H1 (cell line): ENCODE measurements around the gene P3H2. TPM values are rescaled to one million over a fixed set of nuclear protein-coding genes. Genes with fewer than 3 reads are reported as not detected.

Source experiments
- CTCF ChIA-PET: fragments of 300-600 bp; sonication (Branson Sonifier 250); formaldehyde crosslinking; loops from one replicate; lab custom pipeline; 2021; ENCODE audit not compliant: partially characterized antibody; lab: Charles Lee
- POLR2A ChIA-PET: fragments of 300-600 bp; sonication (Branson Sonifier 250); formaldehyde crosslinking; loops from one replicate; lab custom pipeline; 2021; ENCODE audit warnings: inconsistent platforms; ENCODE audit not compliant: partially characterized antibody; lab: Charles Lee
- DNase-seq, 2 experiments: peaks; one replicate each; pipeline versions ENCODE4 v3.0.0 to v3.0.0-alpha.2; 2010 to 2022; ENCODE audit warnings: low spot score in 2 of 2, low read depth in 1 of 2, mixed read lengths in 1 of 2
- FAIRE-seq: peaks from 2 replicates; lab custom pipeline; 2011; peaks lifted over from hg19 to GRCh38; lab: Jason Lieb, UNC
- H2AFZ ChIP-seq: 2 replicates; pipeline ENCODE4 v1.8.1; 2012; ENCODE audit warnings: low read length, inconsistent platforms
- H2AK5ac ChIP-seq: 2 replicates; pipeline ENCODE4 v1.6.1; 2013; ENCODE audit warnings: low read depth, low read length
- H2BK120ac ChIP-seq: replicated peaks from 2 replicates; pipeline ENCODE3; 2013; ENCODE audit warnings: low read depth, low read length, inconsistent platforms
- H2BK12ac ChIP-seq: 2 replicates; pipeline ENCODE4 v1.6.1; 2013; ENCODE audit warnings: low read depth, low read length
- H2BK15ac ChIP-seq: 2 replicates; pipeline ENCODE4 v1.6.1; 2013; ENCODE audit warnings: low read length
- H2BK20ac ChIP-seq: 2 replicates; pipeline ENCODE4 v1.6.1; 2013; ENCODE audit warnings: low read length
- H2BK5ac ChIP-seq: 2 replicates; pipeline ENCODE4 v1.6.1; 2013; ENCODE audit warnings: low read depth, low read length
- H3K14ac ChIP-seq: 2 replicates; pipeline ENCODE4 v1.6.1; 2013; ENCODE audit warnings: inconsistent platforms; ENCODE audit not compliant: insufficient read length
- H3K18ac ChIP-seq: 2 replicates; pipeline ENCODE4 v1.6.1; 2013; ENCODE audit warnings: low read length; ENCODE audit errors: extremely low read depth
- H3K23ac ChIP-seq: 2 replicates; pipeline ENCODE4 v1.6.1; 2013; ENCODE audit warnings: inconsistent platforms; ENCODE audit not compliant: insufficient read length
- H3K23me2 ChIP-seq: 2 replicates; pipeline ENCODE4 v1.6.1; 2013; ENCODE audit warnings: low read depth, low read length
- H3K27ac ChIP-seq: 2 replicates; pipeline ENCODE4 v1.6.1; 2011; ENCODE audit warnings: low read depth, low read length, inconsistent platforms
- H3K27me3 ChIP-seq, 4 experiments: replicated peaks in 1 of 4; 1 replicate in 1 of 4; 2 replicates in 3 of 4; pipeline versions ENCODE4 v1.6.1 to v1.8.1; 2011 to 2013; ENCODE audit warnings: low read length in 3 of 4, mild to moderate bottlenecking in 3 of 4, inconsistent platforms in 2 of 4, mixed read lengths in 2 of 4, moderate library complexity in 1 of 4; ENCODE audit not compliant: control insufficient read depth in 3 of 4, insufficient read depth in 3 of 4; ENCODE audit errors: extremely low read depth in 1 of 4
- H3K36me3 ChIP-seq, 4 experiments: 2 replicates each; pipeline versions ENCODE4 v1.6.1 to v1.8.1; 2011 to 2013; ENCODE audit warnings: mild to moderate bottlenecking in 4 of 4, low read length in 3 of 4, moderate library complexity in 2 of 4, control low read depth in 1 of 4, inconsistent platforms in 1 of 4; ENCODE audit not compliant: insufficient read depth in 4 of 4, control insufficient read depth in 2 of 4
- H3K4ac ChIP-seq: replicated peaks from 2 replicates; pipeline ENCODE3; 2013; ENCODE audit warnings: low read length, low read depth, mixed read lengths, inconsistent platforms; ENCODE audit not compliant: insufficient read length
- H3K4me1 ChIP-seq, 4 experiments: replicated peaks in 1 of 4; 1 replicate in 1 of 4; 2 replicates in 3 of 4; pipeline versions ENCODE4 v1.6.1 to v1.8.1; 2011 to 2013; ENCODE audit warnings: low read length in 3 of 4, inconsistent platforms in 2 of 4, mixed read lengths in 1 of 4; ENCODE audit not compliant: insufficient read depth in 4 of 4, control insufficient read depth in 3 of 4
- H3K4me2 ChIP-seq, 2 experiments: 2 replicates each; pipeline versions ENCODE4 v1.6.1 to v1.8.1; 2011 to 2013; ENCODE audit warnings: low read depth in 2 of 2, low read length in 2 of 2, control low read depth in 1 of 2, inconsistent platforms in 1 of 2, mild to moderate bottlenecking in 1 of 2; ENCODE audit not compliant: insufficient read depth in 1 of 2
- H3K4me3 ChIP-seq, 4 experiments: fragments of 200-600, 300-600 bp in 1 of 4; sonication (generic), shearing (Covaris generic), sonication (Bioruptor Twin) in 1 of 4; 2 replicates each; pipeline versions ENCODE4 v1.5.1 to v1.8.1; 2011 to 2016; ENCODE audit warnings: low read length in 4 of 4, low read depth in 3 of 4, control low read depth in 2 of 4, inconsistent platforms in 2 of 4, mild to moderate bottlenecking in 2 of 4, mixed read lengths in 1 of 4, moderate library complexity in 1 of 4; ENCODE audit not compliant: insufficient read depth in 2 of 4; ENCODE audit errors: extremely low read depth in 1 of 4
- H3K56ac ChIP-seq: replicated peaks from 2 replicates; pipeline ENCODE3; 2013; ENCODE audit warnings: low read depth, mild to moderate bottlenecking, mixed read lengths, low read length, inconsistent platforms; ENCODE audit not compliant: insufficient read length
- H3K79me1 ChIP-seq: 2 replicates; pipeline ENCODE4 v1.6.1; 2013; ENCODE audit warnings: low read depth, low read length, control low read depth
- H3K79me2 ChIP-seq, 2 experiments: 2 replicates each; pipeline versions ENCODE4 v1.6.1 to v1.8.1; 2012 to 2013; ENCODE audit warnings: low read length in 2 of 2, mild to moderate bottlenecking in 2 of 2, inconsistent platforms in 1 of 2; ENCODE audit not compliant: insufficient read depth in 2 of 2, control insufficient read depth in 1 of 2
- H3K9ac ChIP-seq, 4 experiments: replicated peaks in 1 of 4; 1 replicate in 1 of 4; 2 replicates in 3 of 4; pipeline versions ENCODE4 v1.6.1 to v1.8.1; 2011 to 2013; ENCODE audit warnings: low read depth in 3 of 4, low read length in 3 of 4, control low read depth in 2 of 4, mild to moderate bottlenecking in 2 of 4, moderate library complexity in 2 of 4, inconsistent platforms in 1 of 4; ENCODE audit errors: extremely low read depth in 1 of 4
- H3K9me3 ChIP-seq, 2 experiments: 2 replicates each; pipeline versions ENCODE4 v1.6.1 to v1.8.1; 2012 to 2013; ENCODE audit warnings: mild to moderate bottlenecking in 2 of 2, moderate library complexity in 2 of 2, control low read depth in 1 of 2, inconsistent platforms in 1 of 2, low read depth in 1 of 2, low read length in 1 of 2, mixed read lengths in 1 of 2; ENCODE audit not compliant: insufficient read depth in 2 of 2
- H4K20me1 ChIP-seq, 2 experiments: replicated peaks in 1 of 2; 2 replicates each; pipeline versions ENCODE3 to v1.8.1; 2011 to 2013; ENCODE audit warnings: inconsistent platforms in 2 of 2, low read length in 2 of 2, mild to moderate bottlenecking in 1 of 2; ENCODE audit not compliant: insufficient read depth in 2 of 2, control insufficient read depth in 1 of 2
- H4K5ac ChIP-seq: 2 replicates; pipeline ENCODE4 v1.6.1; 2013; ENCODE audit warnings: low read length, low read depth, mixed read lengths, inconsistent platforms; ENCODE audit not compliant: insufficient read length
- H4K8ac ChIP-seq: 2 replicates; pipeline ENCODE4 v1.8.0; 2013; ENCODE audit warnings: mild to moderate bottlenecking, moderate library complexity, low read length, inconsistent platforms; ENCODE audit not compliant: insufficient read depth; ENCODE audit errors: extremely low read depth
- H4K91ac ChIP-seq: replicated peaks from 2 replicates; pipeline ENCODE3; 2013; ENCODE audit warnings: low read length, mixed read lengths, inconsistent platforms; ENCODE audit not compliant: insufficient read length
- CBX8 ChIP-seq: fragments of 300-800, 300-1000 bp; sonication (generic); IDR thresholded peaks from 2 replicates; pipeline ENCODE4 v1.7.1; 2016; ENCODE audit warnings: low read depth, low read length, borderline replicate concordance
- CTBP2 ChIP-seq: IDR thresholded peaks from 2 replicates; pipeline ENCODE4 v1.7.0; 2011; ENCODE audit warnings: borderline replicate concordance, mild to moderate bottlenecking, moderate library complexity, mixed read lengths, low read length; ENCODE audit not compliant: insufficient read depth, insufficient read length
- EGR1 ChIP-seq: IDR thresholded peaks from 2 replicates; pipeline ENCODE4 v1.6.1; 2011; ENCODE audit warnings: low read depth, low read length, borderline replicate concordance
- MAFK ChIP-seq: IDR thresholded peaks from 2 replicates; pipeline ENCODE4 v1.6.1; 2012; ENCODE audit warnings: low read depth, mild to moderate bottlenecking, improper control_type of control experiment, low read length
- POLR2A ChIP-seq, 2 experiments: IDR thresholded peaks; 1 replicate in 1 of 2; 2 replicates in 1 of 2; pipeline ENCODE4 v1.6.1; 2011; ENCODE audit warnings: low read depth in 2 of 2, low read length in 2 of 2, mild to moderate bottlenecking in 2 of 2; ENCODE audit errors: control extremely low read depth in 1 of 2
- SAP30 ChIP-seq: fragments of 300-600 bp; sonication (generic); IDR thresholded peaks from 2 replicates; pipeline ENCODE4 v1.7.1; 2012; ENCODE audit warnings: low read length, moderate library complexity, mild to moderate bottlenecking, inconsistent platforms; ENCODE audit not compliant: insufficient read depth, insufficient replicate concordance
- SIRT6 ChIP-seq: IDR thresholded peaks from one replicate; pipeline ENCODE4 v1.7.1; 2012; ENCODE audit warnings: low read length, inconsistent platforms
- SRF ChIP-seq: IDR thresholded peaks from 2 replicates; pipeline ENCODE4 v1.6.1; 2011; ENCODE audit warnings: mild to moderate bottlenecking, low read depth, low read length, moderate library complexity
- WGBS, 2 experiments: shearing (Covaris generic) in 1 of 2; methylation state at CpG; one replicate each; pipeline versions ENCODE4 v1.1.6 to v1.1.7; 2013 to 2015; ENCODE audit warnings: low lambda C conversion rate in 2 of 2, mixed read lengths in 2 of 2, inconsistent platforms in 1 of 2, low coverage in 1 of 2, missing lambda C conversion rate in 1 of 2; ENCODE audit not compliant: insufficient replicate concordance in 2 of 2, insufficient coverage in 1 of 2, insufficient read length in 1 of 2; ENCODE audit errors: extremely low coverage in 1 of 2, missing lambda C conversion rate in 1 of 2; 5-methylcytosine and 5-hydroxymethylcytosine counted together
- polyA plus RNA-seq, 7 experiments: library from polyadenylated mRNA; depleted of rRNA in 3 of 7; stranded (reverse) in 5 of 7; unstranded in 2 of 7; fragments of >200 nt in 5 of 7; fragments of 200-250 nt in 2 of 7; gene quantifications; 1 replicate in 5 of 7; 2 replicates in 1 of 7; 4 replicates in 1 of 7; pipeline versions ENCODE4 v1.2.1 to v1.2.3, GENCODE V29; 2011 to 2013; ENCODE audit warnings: missing spikeins in 2 of 7, mixed read lengths in 2 of 7
- total RNA-seq: library from RNA; stranded (reverse); fragmentation: NEBNext Ultra II Directional; extraction: Animal tissue kit (Norgen Biotek cat#: 25700); gene quantifications from 2 replicates; pipeline ENCODE4 v1.2.1, GENCODE V29; 2021
- TF ChIP-seq, protein P1 (sequence below): IDR thresholded peaks from 2 replicates; pipeline ENCODE4 v1.6.1; 2011; ENCODE audit warnings: low read depth, mild to moderate bottlenecking, low read length; ENCODE audit not compliant: insufficient read depth

The P3H2 gene
- total and polyA plus RNA-seq, 2 of the 8 experiments (the other 6 are each of a cell fraction or from before 2014, with no cell fraction given) = 40.5 to 60.4 TPM

- Histone ChIP-seq H2BK120ac (no peak overlapping the region), H3K23me2 (no peaks in the 10 kb centered on the region), H3K23ac (no peak overlapping the region), H4K8ac (no peak overlapping the region), H4K20me1 (peaks cover 2% of the 10 kb centered on the region in 2 experiments), H2BK5ac (no peak overlapping the region), H3K36me3 (no peaks in the 10 kb centered on the region), H3K18ac (no peak overlapping the region), H4K5ac (no peak overlapping the region), H2BK15ac (no peak overlapping the region), H3K9ac (no peak overlapping the region), H3K9me3 (no peaks in the 10 kb centered on the region), H3K27ac (no peak overlapping the region), H3K56ac (no peak overlapping the region), H3K4ac (no peak overlapping the region), H2BK20ac (no peak overlapping the region), H3K79me1 (no peaks in the 10 kb centered on the region), H3K4me1 (peaks cover 0 to 4% (median 0%) of the 10 kb centered on the region in 4 experiments; a peak in 1 of 7 replicates), H3K4me3 (no peak overlapping the region), H2AK5ac (no peak overlapping the region), H3K14ac (no peak overlapping the region), H3K4me2 (no peak overlapping the region), H2BK12ac (no peak overlapping the region), H4K91ac (no peak overlapping the region), H3K27me3 (no peaks in the 10 kb centered on the region), H3K79me2 (peaks cover 0 to 45% of the 10 kb centered on the region in 2 experiments; a peak in 2 of 4 replicates), H2AFZ (no peak overlapping the region)
- no peak for DNase-seq
- 83% methylated on average over 2 of the region's 2 CpGs; no CpG with 5 or more reads in 1 of the 2 experiments for WGBS, 2 experiments
- POLR2A ChIA-PET = no interaction called here
- FAIRE-seq = no peak
- CTCF ChIA-PET = interaction anchor here (1.1 to 2.5 kb wide), 4 partner anchors 10 to 46 kb away, joined by 3 to 9 read pairs (median 4); partner anchors contain the start of gene P3H2
- TF ChIP-seq MAFK (no peak), SIRT6 (no peak), EGR1 (no peak), SAP30 (no peak), CBX8 (no peak), POLR2A (IDR thresholded peaks at IDR 0.05; ENCODE audit: control extremely low read depth in 1 of 2, low read depth in 2 of 2, low read length in 2 of 2) (no peak), SRF (no peak), CTBP2 (no peak)
- TF ChIP-seq, protein P1, sequence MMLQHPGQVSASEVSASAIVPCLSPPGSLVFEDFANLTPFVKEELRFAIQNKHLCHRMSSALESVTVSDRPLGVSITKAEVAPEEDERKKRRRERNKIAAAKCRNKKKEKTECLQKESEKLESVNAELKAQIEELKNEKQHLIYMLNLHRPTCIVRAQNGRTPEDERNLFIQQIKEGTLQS = no peak
These were observed 45.9 kb downstream of the P3H2 start for GRCh38 chr3:190074817-190075216.
